Endothelial cell of umbilical vein (primary cell): Measurements from ENCODE around the gene ERP29. TPM values are rescaled to one million over a fixed set of nuclear protein-coding genes. Genes with fewer than 3 reads are reported as not detected.

Experiments
- BruUV-seq: library from RNA; stranded (reverse); fragments of 400-500 nt; replicated peaks from 2 replicates; lab custom pipeline; 2021; lab: Mats Ljungman, UMichigan
- CTCF ChIA-PET: fragments of 300-600, 350-600 bp; sonication (Branson Sonifier 250); formaldehyde crosslinking; loops from one replicate; lab custom pipeline; 2021; ENCODE audit warnings: antibody characterized with exemption, inconsistent platforms; lab: Charles Lee
- POLR2A ChIA-PET: fragments of 300-600, 350-600 bp; sonication (Branson Sonifier 250); formaldehyde crosslinking; loops from one replicate; lab custom pipeline; 2021; ENCODE audit warnings: antibody characterized with exemption, inconsistent platforms; lab: Charles Lee
- DNase-seq: peaks from one replicate; pipeline ENCODE4 v3.0.0-alpha.2; 2011; ENCODE audit warnings: low read depth, low spot score
- FAIRE-seq: peaks from 2 replicates; lab custom pipeline; 2011; peaks lifted over from hg19 to GRCh38; lab: Jason Lieb, UNC
- H2AFZ ChIP-seq: 2 replicates; pipeline ENCODE4 v1.6.0; 2012; ENCODE audit warnings: low read depth, low read length, control low read depth, inconsistent platforms
- H3K27ac ChIP-seq: 2 replicates; pipeline ENCODE4 v1.5.1; 2011; ENCODE audit warnings: low read depth, mild to moderate bottlenecking, control low read depth, low read length, moderate library complexity; ENCODE audit not compliant: insufficient read depth
- H3K27me3 ChIP-seq, 2 experiments: 2 replicates each; pipeline versions ENCODE4 v1.6.0 to v1.6.1; 2011; ENCODE audit warnings: low read length in 2 of 2, mixed read lengths in 1 of 2; ENCODE audit not compliant: control insufficient read depth in 2 of 2, insufficient read depth in 2 of 2
- H3K36me3 ChIP-seq, 2 experiments: 2 replicates in 1 of 2; 3 replicates in 1 of 2; pipeline ENCODE4 v1.5.1; 2011; ENCODE audit warnings: low read length in 2 of 2, mild to moderate bottlenecking in 1 of 2, moderate library complexity in 1 of 2; ENCODE audit not compliant: control insufficient read depth in 2 of 2, insufficient read depth in 2 of 2; ENCODE audit errors: extremely low read depth in 1 of 2
- H3K4me1 ChIP-seq: 3 replicates; pipeline ENCODE4 v1.5.1; 2011; ENCODE audit warnings: mild to moderate bottlenecking, low read length; ENCODE audit not compliant: control insufficient read depth, insufficient read depth; ENCODE audit errors: extremely low read depth
- H3K4me2 ChIP-seq: 2 replicates; pipeline ENCODE4 v1.6.1; 2011; ENCODE audit warnings: low read length, control low read depth, mixed read lengths; ENCODE audit not compliant: insufficient read depth
- H3K4me3 ChIP-seq, 3 experiments: fragments of 200-600 bp in 1 of 3; sonication (generic), shearing (Covaris generic) in 1 of 3; replicated peaks in 1 of 3; 2 replicates each; pipeline ENCODE4 v1.5.1; 2011 to 2016; ENCODE audit warnings: control low read depth in 3 of 3, low read length in 3 of 3, mild to moderate bottlenecking in 2 of 3, inconsistent platforms in 1 of 3, low read depth in 1 of 3, moderate library complexity in 1 of 3; ENCODE audit not compliant: insufficient read depth in 1 of 3
- H3K79me2 ChIP-seq: 2 replicates; pipeline ENCODE4 v1.6.0; 2012; ENCODE audit warnings: low read length, inconsistent platforms; ENCODE audit not compliant: control insufficient read depth, insufficient read depth
- H3K9ac ChIP-seq: replicated peaks from 2 replicates; pipeline ENCODE3; 2011; ENCODE audit warnings: low read length, control low read depth; ENCODE audit not compliant: insufficient read depth; ENCODE audit errors: extremely low read depth
- H3K9me1 ChIP-seq: replicated peaks from 3 replicates; pipeline ENCODE4 v1.6.0; 2011; ENCODE audit warnings: mild to moderate bottlenecking, low read length; ENCODE audit not compliant: control insufficient read depth, insufficient read depth; ENCODE audit errors: extremely low read depth
- H3K9me3 ChIP-seq: replicated peaks from 2 replicates; pipeline ENCODE4 v1.5.1; 2012; ENCODE audit warnings: low read length, inconsistent platforms; ENCODE audit not compliant: control insufficient read depth, insufficient read depth
- H4K20me1 ChIP-seq: replicated peaks from 2 replicates; pipeline ENCODE3; 2011; ENCODE audit warnings: mild to moderate bottlenecking, low read length; ENCODE audit not compliant: control insufficient read depth, insufficient read depth; ENCODE audit errors: extremely low read depth
- CTCF ChIP-seq, 2 donors: IDR thresholded peaks; 1 replicate in 1 of 2; 2 replicates in 1 of 2; pipeline ENCODE4 v1.5.1; 2011; ENCODE audit warnings: low read length in 2 of 2, mild to moderate bottlenecking in 2 of 2, moderate library complexity in 2 of 2, control low read depth in 1 of 2, inconsistent platforms in 1 of 2, low read depth in 1 of 2; ENCODE audit not compliant: insufficient read depth in 1 of 2; ENCODE audit errors: extremely low read depth in 1 of 2
- FOS ChIP-seq: IDR thresholded peaks from 2 replicates; pipeline ENCODE4 v1.6.1; 2011; ENCODE audit warnings: mild to moderate bottlenecking, low read length, moderate library complexity, borderline replicate concordance; ENCODE audit not compliant: insufficient read depth
- JUN ChIP-seq: IDR thresholded peaks from 2 replicates; pipeline ENCODE4 v1.6.1; 2011; ENCODE audit warnings: borderline replicate concordance, low read depth; ENCODE audit not compliant: insufficient read length, insufficient read depth
- MYC ChIP-seq: IDR thresholded peaks from one replicate; pipeline ENCODE4 v1.6.1; 2011; ENCODE audit warnings: mild to moderate bottlenecking, low read depth, low read length
- POLR2A ChIP-seq: IDR thresholded peaks from 2 replicates; pipeline ENCODE4 v1.6.1; 2012; ENCODE audit warnings: low read depth, mild to moderate bottlenecking, control low read depth, low read length
- POLR2AphosphoS5 ChIP-seq: IDR thresholded peaks from 2 replicates; pipeline ENCODE4 v1.6.1; 2012; ENCODE audit warnings: low read depth, mild to moderate bottlenecking, control low read depth, low read length, moderate library complexity; ENCODE audit not compliant: insufficient read depth
- dilution Hi-C: fragments of 300-500 bp; cut with MboI; formaldehyde crosslinking; loops from one replicate; pipeline ENCODE4 v1.15.0; 2019; ENCODE audit warnings: low sequenced_read_pairs; ENCODE audit not compliant: extremely low pct_ligation_motif_present
- intact Hi-C: fragments of 100-400 bp; cut with micrococcal nuclease; formaldehyde crosslinking; loops from one replicate; pipeline ENCODE4 v1.10.0; 2022
- polyA plus RNA-seq, 4 experiments: library from polyadenylated mRNA; depleted of rRNA in 3 of 4; stranded (reverse) in 3 of 4; unstranded in 1 of 4; fragments of >200 nt; gene quantifications; 2 replicates each; pipeline versions ENCODE4 v1.2.1 to v1.2.3, GENCODE V29; 2011 to 2012; ENCODE audit warnings: missing spikeins in 1 of 4
- total RNA-seq: library from RNA; stranded (reverse); gene quantifications from 2 replicates; pipeline ENCODE4 v1.2.3, GENCODE V29; 2021
- TF ChIP-seq, protein P1 (sequence below): IDR thresholded peaks from 2 replicates; pipeline ENCODE4 v1.6.1; 2011; ENCODE audit not compliant: insufficient read depth, insufficient read length

The ERP29 gene
- total and polyA plus RNA-seq, 2 donors (not counting 3 experiments of a cell fraction or from before 2014, with no cell fraction given), result 77.1 to 116 TPM

GRCh38 chr12:112018571-112019237, 5.5 kb downstream of the ERP29 start:
- peaks cover 14 to 17% of the 10 kb centered on the region in 2 experiments for H3K36me3 ChIP-seq
- no peaks in the 10 kb centered on the region for H3K9me3 ChIP-seq
- peak overlapping the region; percentile 58 for H3K27ac ChIP-seq
- intact Hi-C loops, result loop anchor here (10.0 kb wide), 1 partner anchor 366 kb away; the partner anchor contains the start of gene HECTD4
- H3K27me3 ChIP-seq, result no peaks in the 10 kb centered on the region
- BruUV-seq, result no TSS peak
- FAIRE-seq (peak; percentile 84), DNase-seq (peak; percentile 18)
- H3K9me1 ChIP-seq, result no peaks in the 10 kb centered on the region
- TF ChIP-seq POLR2A, result peak; percentile 40
- TF ChIP-seq POLR2AphosphoS5, result no peak
- TF ChIP-seq FOS, result peak; percentile 50
- H3K79me2 ChIP-seq, result peaks cover 66% of the 10 kb centered on the region
- H3K4me1 ChIP-seq, result peaks cover 20% of the 10 kb centered on the region
- no peak overlapping the region for H2AFZ ChIP-seq
- no peak overlapping the region for H3K4me3 ChIP-seq
- dilution Hi-C loops, result no loop called here
- no peak overlapping the region for H3K9ac ChIP-seq
- POLR2A ChIA-PET, result no interaction called here
- H3K4me2 ChIP-seq, result peak overlapping the region; percentile 39
- CTCF ChIA-PET, result no interaction called here
- H4K20me1 ChIP-seq, result peaks cover 5% of the 10 kb centered on the region

GRCh38 chr12:112020947-112021457, 7.8 kb downstream of the ERP29 start:
- no peaks in the 10 kb centered on the region for H3K9me1 ChIP-seq
- intact Hi-C loops (no loop called here), dilution Hi-C loops (no loop called here)
- H3K27me3 ChIP-seq, result no peaks in the 10 kb centered on the region
- H3K9me3 ChIP-seq, result no peaks in the 10 kb centered on the region
- H3K4me1 ChIP-seq, result peaks cover 18% of the 10 kb centered on the region
- ChIA-PET POLR2A (no interaction called here), CTCF (interaction anchor here (0.9 to 4.4 kb wide), 5 partner anchors 8 to 76 kb away, joined by 3 to 16 read pairs (median 5); partner anchors contain the start of genes ERP29 and TMEM116)
- H3K9ac ChIP-seq, result no peak overlapping the region
- H3K27ac ChIP-seq, result no peak overlapping the region
- H2AFZ ChIP-seq, result no peak overlapping the region
- no TSS peak for BruUV-seq
- no peak for TF ChIP-seq POLR2A
- TF ChIP-seq JUN, result no peak
- TF ChIP-seq, protein P1, sequence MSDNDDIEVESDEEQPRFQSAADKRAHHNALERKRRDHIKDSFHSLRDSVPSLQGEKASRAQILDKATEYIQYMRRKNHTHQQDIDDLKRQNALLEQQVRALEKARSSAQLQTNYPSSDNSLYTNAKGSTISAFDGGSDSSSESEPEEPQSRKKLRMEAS, result no peak
- TF ChIP-seq MYC, result no peak
- no peak for TF ChIP-seq POLR2AphosphoS5
- no peak for TF ChIP-seq CTCF (IDR thresholded peaks at IDR 0.05; ENCODE audit: extremely low read depth in 1 of 2, insufficient read depth in 1 of 2, low read depth in 1 of 2, low read length in 2 of 2)
- no peak for TF ChIP-seq FOS
- no peak for DNase-seq
- peaks cover 14 to 17% of the 10 kb centered on the region in 2 experiments for H3K36me3 ChIP-seq
- no peak for FAIRE-seq
- no peak overlapping the region for H3K4me2 ChIP-seq
- peaks cover 5% of the 10 kb centered on the region for H4K20me1 ChIP-seq
- peaks cover 47% of the 10 kb centered on the region for H3K79me2 ChIP-seq
- H3K4me3 ChIP-seq, result no peak overlapping the region
